Measurements from ENCODE around the gene CELSR1.
A peak's percentile ranks its signal among the peaks of the same experiment; 100 is the strongest.

The CELSR1 gene

GRCh38 chr22:46395145-46395544 is 142.3 kb downstream of the CELSR1 start:
- DNase-seq (ENCODE audit: low read depth), result no peak

- no peak for DNase-seq (ENCODE audit: low read depth)
Observed at GRCh38 chr22:46394622-46395021, 142.8 kb downstream of the CELSR1 start.

GRCh38 chr22:46393873-46394272 is 143.5 kb downstream of the CELSR1 start:
- no peak for DNase-seq (ENCODE audit: low read depth)

GRCh38 chr22:46392137-46392844 is 145.1 kb downstream of the CELSR1 start:
- DNase-seq (ENCODE audit: low read depth), result no peak

- DNase-seq (ENCODE audit: low read depth), result no peak
Observed at GRCh38 chr22:46391486-46392136, 145.8 kb downstream of the CELSR1 start.

GRCh38 chr22:46390652-46391301 is 146.6 kb downstream of the CELSR1 start:
- peak; percentile 65 for DNase-seq (ENCODE audit: low read depth)

- DNase-seq (ENCODE audit: low read depth), result no peak
Observed at GRCh38 chr22:46390105-46390651, 147.2 kb downstream of the CELSR1 start.

GRCh38 chr22:46389081-46389480 is 148.3 kb downstream of the CELSR1 start:
- no peak for DNase-seq (ENCODE audit: low read depth)

GRCh38 chr22:46388647-46389046 is 148.8 kb downstream of the CELSR1 start:
- no peak for DNase-seq (ENCODE audit: low read depth)

GRCh38 chr22:46387748-46388147 is 149.7 kb downstream of the CELSR1 start:
- no peak for DNase-seq (ENCODE audit: low read depth)

- no peak for DNase-seq (ENCODE audit: low read depth)
Observed at GRCh38 chr22:46386312-46386711, 151.1 kb downstream of the CELSR1 start.

GRCh38 chr22:46382524-46382923 is 154.9 kb downstream of the CELSR1 start:
- DNase-seq (ENCODE audit: low read depth), result no peak

GRCh38 chr22:46381731-46382130 is 155.7 kb downstream of the CELSR1 start:
- no peak for DNase-seq (ENCODE audit: low read depth)

GRCh38 chr22:46381142-46381541 is 156.3 kb downstream of the CELSR1 start:
- peak; percentile 5 for DNase-seq (ENCODE audit: low read depth)

- DNase-seq (ENCODE audit: low read depth), result no peak
Observed at GRCh38 chr22:46380581-46380980, 156.8 kb downstream of the CELSR1 start.

GRCh38 chr22:46380069-46380468 is 157.4 kb downstream of the CELSR1 start:
- DNase-seq (ENCODE audit: low read depth), result no peak

GRCh38 chr22:46379066-46379930 is 158.1 kb downstream of the CELSR1 start:
- no peak for DNase-seq (ENCODE audit: low read depth)

GRCh38 chr22:46378426-46379065 is 158.9 kb downstream of the CELSR1 start:
- DNase-seq (ENCODE audit: low read depth), result no peak

- DNase-seq (ENCODE audit: low read depth), result no peak
Observed at GRCh38 chr22:46377525-46378425, 159.6 kb downstream of the CELSR1 start.

- no peak for DNase-seq (ENCODE audit: low read depth)
Observed at GRCh38 chr22:46376908-46377524, 160.4 kb downstream of the CELSR1 start.
